Head of caudate nucleus (tissue), 42 donors: Measurements from ENCODE around the gene PDIA4.
A peak's percentile ranks its signal among the peaks of the same experiment; 100 is the strongest.

ENCODE experiments used
- DNase-seq, 42 donors: peaks; one replicate each; pipeline versions ENCODE4 v3.0.0 to v3.0.0-alpha.2; 2020 to 2021; ENCODE audit warnings: mixed read lengths in 7 of 42
- intact Hi-C: fragments of 100-400 bp; cut with DNase I; formaldehyde crosslinking; loops from one replicate; pipeline ENCODE4 v1.15.0; 2022

Gene PDIA4

GRCh38 chr7:149028346-149029109 is at the start of gene PDIA4:
PDIA4 (minus strand) TSS chr7:149028505; CDS start chr7:149028408, 97 bp downstream.
- intact Hi-C loops: loop anchor here (1.0 to 5.0 kb wide), 3 partner anchors 39 to 62 kb away; partner anchors contain the start of gene ZNF786

DNA sequence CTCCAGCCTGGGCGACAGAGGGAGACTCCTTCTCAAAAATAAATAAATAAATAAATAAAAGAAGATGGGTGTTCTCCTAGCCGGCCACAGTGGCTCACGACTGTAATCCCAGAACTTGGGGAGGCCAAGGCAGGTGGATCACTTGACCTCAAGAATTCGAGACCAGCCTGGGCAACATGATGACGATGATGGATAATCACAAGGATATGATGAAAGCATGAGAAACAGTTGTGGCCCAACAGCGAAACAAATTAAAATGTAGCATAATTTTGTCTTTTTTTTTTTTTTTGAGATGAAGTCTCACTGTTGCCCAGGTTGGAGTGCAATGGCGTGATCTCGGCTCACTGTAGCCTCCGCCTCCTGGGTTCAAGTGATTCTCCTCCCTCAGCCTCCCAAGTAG is 49.3 kb upstream of the PDIA4 start:
- intact Hi-C loops: no loop called here
- peak in 1 of 42 donors; percentile 9 for DNase-seq

More at GRCh38 chr7:149028346-149029109, at the start of gene PDIA4:
- DNase-seq: peak; percentile 99 to 100 (median 100)

DNA sequence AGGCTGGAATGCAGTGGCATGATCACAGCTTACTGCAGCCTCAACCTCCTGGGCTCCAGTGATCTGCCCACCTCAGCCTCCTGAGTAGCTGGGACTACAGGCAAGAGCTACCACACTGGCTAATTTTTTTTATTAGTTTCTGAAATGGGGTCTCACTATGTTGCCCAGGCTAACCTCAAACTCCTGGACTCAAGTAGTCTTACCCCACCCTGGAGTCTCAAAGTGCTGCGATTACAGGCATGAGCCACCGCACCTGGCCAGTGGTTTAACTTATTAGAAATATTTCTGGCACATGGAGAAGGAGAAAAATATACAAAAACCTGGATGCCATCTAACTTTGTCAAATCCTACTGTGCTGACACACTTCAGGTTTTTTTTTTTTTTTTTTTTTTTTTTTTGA is 47.0 kb upstream of the PDIA4 start:
- peak in 1 of 42 donors; percentile 7 for DNase-seq
- intact Hi-C loops: no loop called here

- DNase-seq: no peak
- intact Hi-C loops: no loop called here
Measured at GRCh38 chr7:149074116-149074885, 46.0 kb upstream of the PDIA4 start.

DNA sequence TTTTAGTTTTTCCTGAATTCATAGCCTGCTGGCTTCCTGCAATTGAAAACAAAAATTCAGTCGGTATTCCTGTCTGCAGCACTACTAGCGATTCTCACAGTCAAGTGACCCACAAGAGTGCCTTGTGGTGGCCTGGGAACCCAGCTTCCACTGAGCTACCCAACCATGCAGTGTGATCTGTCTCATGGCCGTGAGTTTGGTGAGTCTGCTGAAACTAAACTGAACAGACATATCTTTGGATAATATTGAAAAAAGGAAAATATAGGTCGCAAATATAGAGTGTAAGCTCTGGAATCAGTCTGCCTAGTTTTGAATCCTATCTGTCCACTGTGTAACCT is 44.1 kb upstream of the PDIA4 start:
- intact Hi-C loops: no loop called here
- peak in 1 of 42 donors; percentile 2 for DNase-seq

DNA sequence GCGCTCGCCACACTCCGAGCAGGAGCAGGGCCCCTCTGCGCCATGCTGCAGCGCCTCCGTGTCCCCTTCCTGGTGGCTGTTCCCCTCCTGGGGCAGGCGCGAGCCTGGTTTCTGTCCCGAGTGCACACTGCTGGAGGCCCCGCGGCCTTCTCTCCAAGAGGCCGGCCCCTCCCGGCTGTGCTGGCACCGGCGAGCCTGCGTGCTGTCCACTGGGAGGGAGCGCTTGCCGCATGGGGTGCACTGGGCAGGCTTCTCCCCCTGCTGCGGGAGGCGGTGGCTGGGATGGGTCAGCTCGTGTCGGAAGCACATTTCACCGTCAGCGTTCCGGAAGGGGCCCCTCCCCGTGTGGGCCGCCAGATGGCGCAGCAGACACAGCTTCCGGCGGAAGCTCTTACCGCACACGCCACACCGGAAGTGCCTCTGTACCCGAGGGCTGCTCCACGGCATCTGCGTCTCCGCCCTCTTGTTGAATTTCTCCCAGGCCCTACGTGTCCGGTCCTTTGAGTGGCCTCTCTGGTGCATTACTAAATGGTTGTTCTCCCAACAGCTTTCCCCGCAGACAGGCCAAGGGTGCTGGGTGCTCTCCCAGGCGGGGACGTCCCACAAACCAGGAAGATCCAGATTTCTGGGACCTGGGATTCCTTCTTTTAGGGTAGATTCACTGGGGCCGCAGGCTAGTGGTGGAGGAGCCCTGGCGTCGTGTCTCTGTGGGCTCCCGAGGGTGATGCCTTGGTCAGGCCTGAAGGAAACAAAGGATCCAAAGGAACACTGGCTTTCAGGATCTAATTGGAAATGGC is 43.5 kb upstream of the PDIA4 start:
- DNase-seq: peak in 1 of 42 donors; percentile 7
- intact Hi-C loops: no loop called here

DNA sequence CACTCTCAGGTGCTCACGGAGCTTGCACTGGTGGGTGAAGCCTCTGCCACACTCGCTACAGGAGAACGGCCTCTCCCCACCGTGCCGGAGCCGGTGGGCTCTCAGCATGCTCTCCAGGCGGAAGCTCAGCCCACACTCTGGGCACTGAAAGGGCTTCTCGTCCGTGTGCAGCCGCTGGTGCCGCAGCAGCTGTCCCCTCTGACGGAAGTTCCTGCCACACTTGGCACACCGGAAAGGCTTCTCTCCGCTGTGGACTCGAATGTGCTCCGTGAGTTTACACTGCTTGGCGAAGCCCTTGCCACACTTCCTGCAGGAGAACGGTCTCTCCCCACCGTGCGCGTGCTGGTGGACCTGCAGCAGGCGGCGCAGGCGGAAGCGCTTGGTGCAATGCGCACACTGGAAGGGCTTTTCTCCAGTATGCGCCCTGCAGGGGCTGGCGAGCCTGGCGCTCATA is 42.9 kb upstream of the PDIA4 start:
- intact Hi-C loops: no loop called here
- peak in 1 of 42 donors; percentile 35 for DNase-seq

GRCh38 chr7:149070372-149071125 is 42.2 kb upstream of the PDIA4 start:
- intact Hi-C loops: no loop called here
- DNase-seq: peak in 1 of 42 donors; percentile 1

GRCh38 chr7:149067869-149068268 is 39.6 kb upstream of the PDIA4 start:
- intact Hi-C loops: loop anchor here (5.0 to 10.0 kb wide), 2 partner anchors 41 to 63 kb away; partner anchors contain the start of gene PDIA4
- DNase-seq: no peak

- no peak for DNase-seq
- intact Hi-C loops: loop anchor here (10.0 kb wide), 1 partner anchor 59 kb away; no protein-coding TSS in a partner anchor
Measured at GRCh38 chr7:149063476-149063875, 35.2 kb upstream of the PDIA4 start.

GRCh38 chr7:149062217-149062899 is 34.1 kb upstream of the PDIA4 start:
- intact Hi-C loops: loop anchor here (10.0 kb wide), 1 partner anchor 58 kb away; no protein-coding TSS in a partner anchor
- peak in 1 of 42 donors; percentile 13 for DNase-seq

- intact Hi-C loops: loop anchor here (10.0 kb wide), 1 partner anchor 55 kb away; no protein-coding TSS in a partner anchor
- no peak for DNase-seq
Measured at GRCh38 chr7:149060156-149060555, 31.9 kb upstream of the PDIA4 start.

DNA sequence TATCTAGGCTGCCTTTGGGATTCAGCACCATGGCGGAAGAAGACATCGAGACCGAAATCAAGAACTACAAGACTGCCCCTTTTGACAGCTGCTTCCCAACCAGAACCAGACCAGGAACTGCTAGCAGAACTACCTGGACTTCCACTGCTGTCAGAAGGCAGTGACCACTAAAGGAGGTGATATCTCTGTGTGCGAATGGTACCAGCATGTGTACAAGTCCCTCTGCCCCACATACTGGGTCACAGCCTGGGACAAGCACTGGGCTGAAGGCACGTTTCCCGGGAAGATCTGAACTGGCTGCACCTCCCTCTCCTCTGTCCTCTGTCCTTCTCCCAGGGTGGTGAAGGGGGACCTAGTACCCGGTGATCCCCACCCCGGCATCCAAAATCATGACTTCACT is 25.6 kb upstream of the PDIA4 start:
- no peak for DNase-seq
- intact Hi-C loops: no loop called here

GRCh38 chr7:149053384-149053783 is 25.1 kb upstream of the PDIA4 start:
- intact Hi-C loops: no loop called here
- DNase-seq: no peak

DNA sequence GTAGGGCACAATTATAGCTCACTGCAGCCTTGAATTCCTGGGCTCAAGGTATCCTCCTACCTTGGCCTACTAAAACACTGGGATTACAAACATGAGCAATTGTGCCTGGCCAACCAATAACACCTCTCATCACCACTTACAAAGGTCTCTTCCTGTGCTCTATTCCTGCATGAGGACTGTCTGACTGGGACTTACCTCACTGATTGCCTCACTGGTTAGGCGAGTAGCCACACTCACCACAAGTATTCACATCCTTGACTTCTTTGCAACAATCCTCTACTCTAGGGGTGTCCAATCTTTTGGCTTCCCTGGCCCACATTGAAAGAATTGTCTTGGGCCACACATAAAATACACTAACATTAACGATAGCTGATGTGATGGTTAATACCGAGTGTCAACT is 22.6 kb upstream of the PDIA4 start:
- intact Hi-C loops: no loop called here

DNA sequence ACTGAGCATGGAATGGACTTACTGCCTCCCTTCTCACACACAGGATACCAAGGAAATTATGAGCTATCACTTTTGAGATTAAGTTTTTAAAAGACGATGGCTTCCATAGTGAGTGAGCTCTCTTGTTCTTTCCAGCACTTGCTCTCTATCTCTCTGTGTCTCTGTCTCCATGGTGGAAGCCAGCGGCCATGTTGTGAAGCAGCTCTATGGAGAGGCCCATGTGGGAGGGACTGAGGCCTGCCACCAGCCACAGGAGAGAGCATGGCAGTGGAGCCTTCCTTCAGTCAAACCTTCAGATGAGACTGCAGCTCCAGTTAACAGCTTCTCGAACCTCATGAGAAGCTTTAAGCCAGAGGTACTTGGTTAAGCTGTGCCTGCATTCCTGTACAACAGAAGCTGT is 20.5 kb upstream of the PDIA4 start:
- no peak for DNase-seq
- intact Hi-C loops: no loop called here

More for the DNA sequence above, 22.6 kb upstream of the PDIA4 start:
- DNase-seq: no peak

- intact Hi-C loops: no loop called here
Measured at GRCh38 chr7:149046416-149046815, 18.1 kb upstream of the PDIA4 start.

DNA sequence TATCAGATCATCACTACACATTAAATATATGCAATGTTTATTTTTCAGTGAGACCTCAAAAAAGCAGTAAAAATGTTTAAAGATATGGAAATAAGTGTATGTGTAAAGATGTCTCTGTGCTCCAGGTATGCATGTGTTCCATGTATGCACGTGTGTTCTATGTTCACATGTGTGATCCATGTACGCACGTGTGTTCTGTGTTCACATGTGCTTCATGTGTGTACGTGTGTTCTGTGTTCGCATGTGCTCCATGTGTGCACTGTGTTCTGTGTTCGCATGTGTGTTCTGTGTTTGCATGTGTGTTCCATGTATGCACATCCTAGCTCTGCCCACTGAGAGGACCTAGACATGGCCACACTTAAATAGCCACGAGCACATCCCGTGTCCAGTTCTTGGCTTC is 15.6 kb upstream of the PDIA4 start:
- intact Hi-C loops: no loop called here
- DNase-seq: no peak

More at GRCh38 chr7:149046416-149046815, 18.1 kb upstream of the PDIA4 start:
- no peak for DNase-seq
